KMS-11 (cell line): ENCODE data around the gene SPTBN5.

Source experiments
- H2AFZ ChIP-seq: fragments of 200-600 bp; sonication (generic); 2 replicates; pipeline ENCODE4 v1.6.1; 2016; ENCODE audit warnings: antibody characterized with exemption, mixed run types, low read depth
- H3K27ac ChIP-seq: fragments of 200-600 bp; sonication (generic); 2 replicates; pipeline ENCODE4 v1.6.1; 2016; ENCODE audit warnings: mild to moderate bottlenecking, mixed run types
- H3K27me3 ChIP-seq: fragments of 200-600 bp; sonication (generic); 2 replicates; pipeline ENCODE4 v1.6.1; 2017; ENCODE audit warnings: mild to moderate bottlenecking, low read depth, mixed run types, moderate library complexity; ENCODE audit not compliant: insufficient read depth
- H3K36me3 ChIP-seq: fragments of 200-600 bp; sonication (generic); 2 replicates; pipeline ENCODE4 v1.6.1; 2017; ENCODE audit warnings: mild to moderate bottlenecking, mixed run types; ENCODE audit not compliant: insufficient read depth
- H3K4me1 ChIP-seq: fragments of 200-600 bp; sonication (generic); 2 replicates; pipeline ENCODE4 v1.6.1; 2016; ENCODE audit warnings: mild to moderate bottlenecking, low read depth, mixed run types; ENCODE audit not compliant: poor library complexity, severe bottlenecking
- H3K4me2 ChIP-seq: fragments of 200-600 bp; sonication (generic); 2 replicates; pipeline ENCODE4 v1.7.0; 2016; ENCODE audit warnings: mild to moderate bottlenecking, mixed run types
- H3K4me3 ChIP-seq: fragments of 200-600 bp; sonication (generic); IDR thresholded peaks from 2 replicates; pipeline ENCODE4 v1.6.1; 2017; ENCODE audit warnings: low read depth, low read length, mixed read lengths; ENCODE audit not compliant: insufficient read depth
- H3K79me2 ChIP-seq: fragments of 200-600 bp; sonication (generic); 2 replicates; pipeline ENCODE4 v1.6.1; 2016; ENCODE audit warnings: low read depth, mixed run types; ENCODE audit not compliant: insufficient read depth
- H3K9ac ChIP-seq: fragments of 200-600 bp; sonication (generic); 2 replicates; pipeline ENCODE4 v1.6.1; 2016; ENCODE audit warnings: mild to moderate bottlenecking, mixed run types
- H4K20me1 ChIP-seq: fragments of 200-600 bp; sonication (generic); 2 replicates; pipeline ENCODE4 v1.6.1; 2016; ENCODE audit warnings: mild to moderate bottlenecking, mixed run types; ENCODE audit not compliant: insufficient read depth
- CTCF ChIP-seq: fragments of 200-600 bp; sonication (generic); conservative IDR thresholded peaks from 2 replicates; pipeline ENCODE4 v1.6.1; 2017; ENCODE audit warnings: low read depth, mild to moderate bottlenecking, antibody characterized with exemption, low read length, moderate library complexity, mixed read lengths

SPTBN5 gene

GRCh38 chr15:41825572-41826535, 68.0 kb downstream of the SPTBN5 start:
- Histone ChIP-seq H3K4me1 (peaks cover 6% of the 10 kb centered on the region), H3K27ac (no peak overlapping the region), H3K79me2 (no peaks in the 10 kb centered on the region), H2AFZ (no peak overlapping the region), H3K4me2 (no peak overlapping the region), H3K27me3 (no peaks in the 10 kb centered on the region), H3K36me3 (no peaks in the 10 kb centered on the region), H4K20me1 (no peaks in the 10 kb centered on the region), H3K4me3 (no peak overlapping the region), H3K9ac (no peak overlapping the region)
- TF ChIP-seq CTCF, result no peak

- H3K36me3 ChIP-seq, result no peaks in the 10 kb centered on the region
- TF ChIP-seq CTCF, result no peak
- H3K4me3 ChIP-seq, result no peak overlapping the region
- H3K4me1 ChIP-seq, result peaks cover 6% of the 10 kb centered on the region
- H3K27me3 ChIP-seq, result no peaks in the 10 kb centered on the region
- H4K20me1 ChIP-seq, result no peaks in the 10 kb centered on the region
- no peak overlapping the region for H3K4me2 ChIP-seq
- H2AFZ ChIP-seq, result no peak overlapping the region
- H3K79me2 ChIP-seq, result no peaks in the 10 kb centered on the region
- H3K27ac ChIP-seq, result no peak overlapping the region
- H3K9ac ChIP-seq, result no peak overlapping the region
Observed at GRCh38 chr15:41825145-41825544, 68.7 kb downstream of the SPTBN5 start.

GRCh38 chr15:41824062-41824745, 69.6 kb downstream of the SPTBN5 start:
- no peaks in the 10 kb centered on the region for H3K36me3 ChIP-seq
- no peaks in the 10 kb centered on the region for H4K20me1 ChIP-seq
- no peak overlapping the region for H3K27ac ChIP-seq
- H3K79me2 ChIP-seq, result no peaks in the 10 kb centered on the region
- TF ChIP-seq CTCF, result no peak
- no peak overlapping the region for H3K9ac ChIP-seq
- H3K4me2 ChIP-seq, result no peak overlapping the region
- H2AFZ ChIP-seq, result no peak overlapping the region
- no peak overlapping the region for H3K4me3 ChIP-seq
- H3K27me3 ChIP-seq, result no peaks in the 10 kb centered on the region
- H3K4me1 ChIP-seq, result peaks cover 6% of the 10 kb centered on the region

- Histone ChIP-seq H2AFZ (no peak overlapping the region), H3K36me3 (no peaks in the 10 kb centered on the region), H3K27ac (no peak overlapping the region), H3K9ac (no peak overlapping the region), H4K20me1 (no peaks in the 10 kb centered on the region), H3K4me2 (no peak overlapping the region), H3K27me3 (no peaks in the 10 kb centered on the region), H3K4me1 (peaks cover under 1% of the 10 kb centered on the region), H3K4me3 (no peak overlapping the region), H3K79me2 (no peaks in the 10 kb centered on the region)
- no peak for TF ChIP-seq CTCF
Observed at GRCh38 chr15:41823502-41823901, 70.4 kb downstream of the SPTBN5 start.
